ELR (cell line): ENCODE measurements around the gene MYO16.

Source experiments
- DNase-seq: peaks from one replicate; pipeline ENCODE4 v3.0.0-alpha.2; 2015; ENCODE audit warnings: low read depth

The MYO16 gene

DNA sequence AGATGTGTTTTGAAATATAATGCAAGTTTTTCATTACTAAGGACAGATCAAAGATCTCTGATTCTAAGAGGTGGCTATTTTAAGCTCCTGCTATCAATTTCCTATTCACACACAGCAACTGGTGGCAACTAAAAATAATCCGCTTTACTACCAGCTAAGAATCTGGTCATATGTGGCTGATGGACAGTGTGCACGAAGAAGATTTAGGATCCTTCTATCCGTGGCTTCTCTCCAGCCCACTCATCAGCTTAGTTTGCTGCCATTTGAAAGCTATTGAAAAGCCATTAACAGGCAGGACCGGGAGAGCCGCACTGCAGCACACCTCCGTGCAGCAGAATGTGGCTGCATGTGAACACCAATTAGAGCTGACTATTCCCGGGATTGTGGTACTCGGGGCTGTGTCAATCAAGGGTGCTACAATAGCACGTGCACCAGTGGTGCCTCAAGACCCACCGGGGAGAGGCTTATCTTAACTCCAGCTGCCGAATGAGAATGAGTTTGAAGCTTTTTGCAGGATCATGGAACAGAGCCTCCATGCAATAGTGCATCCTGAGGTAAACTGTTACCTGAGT is at the start of gene MYO16:
Gene MYO16, plus strand, starts transcription at position 431 of the 572 bp plus-strand sequence. CDS start 234 bp downstream, outside the sequence.
- DNase-seq, result no peak

DNA sequence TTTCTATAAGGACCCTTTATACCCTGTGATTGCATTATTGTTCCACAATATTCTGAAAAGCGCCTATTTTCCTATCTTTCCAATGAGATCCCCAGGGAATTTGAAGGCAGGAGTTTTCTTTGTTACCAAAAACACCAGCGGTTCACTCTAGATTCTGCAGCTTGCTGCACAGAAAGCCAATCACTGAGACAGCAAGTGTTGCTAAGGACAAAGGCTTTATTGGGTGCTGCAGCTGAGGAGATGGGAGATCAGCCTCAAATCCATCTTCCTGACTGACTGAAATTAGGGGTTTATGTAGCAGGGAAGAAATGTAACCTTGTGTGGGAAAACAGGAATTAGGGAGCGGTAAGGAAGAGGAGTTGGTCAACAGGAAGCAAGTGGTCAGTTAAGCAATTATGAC is 42.6 kb upstream of the MYO16 start:
- DNase-seq, result no peak

DNA sequence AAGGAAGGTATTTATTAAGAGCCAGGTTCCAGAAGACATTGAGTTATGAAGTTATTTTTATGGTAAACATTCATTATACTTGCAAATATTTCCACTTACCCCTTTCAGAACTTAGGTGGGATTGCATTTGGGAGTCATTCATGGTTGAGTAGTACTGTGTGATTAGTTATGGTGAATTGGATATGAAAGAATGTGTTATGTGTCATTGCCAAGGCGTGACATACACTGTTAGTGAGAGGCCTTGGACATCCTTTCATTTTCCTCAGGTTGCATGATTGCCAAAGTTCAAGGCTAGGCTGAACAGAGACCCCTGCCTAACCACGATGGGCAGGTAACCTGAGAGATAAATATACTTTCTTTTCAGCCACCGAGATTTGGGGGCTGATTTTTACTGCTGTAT is 40.9 kb upstream of the MYO16 start:
- DNase-seq, result no peak

DNA sequence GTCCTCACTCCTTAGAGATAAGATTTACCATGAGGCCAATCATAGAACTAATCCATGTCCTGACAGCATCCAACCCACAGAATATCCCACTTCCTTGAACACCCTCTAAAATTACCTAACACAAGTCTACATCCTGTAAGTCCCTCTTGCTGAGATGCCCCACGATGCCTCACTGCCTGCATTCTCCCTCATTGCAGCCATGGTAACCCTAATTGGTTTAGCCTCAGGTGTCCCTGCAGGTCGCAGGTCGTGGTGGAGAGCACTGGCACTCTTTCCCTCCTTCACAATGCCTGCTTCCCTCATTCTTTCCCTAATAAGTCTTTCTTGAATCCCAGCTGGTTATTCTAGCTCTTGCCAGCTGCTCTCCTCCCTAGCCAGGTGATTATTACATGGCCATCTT is 35.3 kb upstream of the MYO16 start:
- no peak for DNase-seq

DNA sequence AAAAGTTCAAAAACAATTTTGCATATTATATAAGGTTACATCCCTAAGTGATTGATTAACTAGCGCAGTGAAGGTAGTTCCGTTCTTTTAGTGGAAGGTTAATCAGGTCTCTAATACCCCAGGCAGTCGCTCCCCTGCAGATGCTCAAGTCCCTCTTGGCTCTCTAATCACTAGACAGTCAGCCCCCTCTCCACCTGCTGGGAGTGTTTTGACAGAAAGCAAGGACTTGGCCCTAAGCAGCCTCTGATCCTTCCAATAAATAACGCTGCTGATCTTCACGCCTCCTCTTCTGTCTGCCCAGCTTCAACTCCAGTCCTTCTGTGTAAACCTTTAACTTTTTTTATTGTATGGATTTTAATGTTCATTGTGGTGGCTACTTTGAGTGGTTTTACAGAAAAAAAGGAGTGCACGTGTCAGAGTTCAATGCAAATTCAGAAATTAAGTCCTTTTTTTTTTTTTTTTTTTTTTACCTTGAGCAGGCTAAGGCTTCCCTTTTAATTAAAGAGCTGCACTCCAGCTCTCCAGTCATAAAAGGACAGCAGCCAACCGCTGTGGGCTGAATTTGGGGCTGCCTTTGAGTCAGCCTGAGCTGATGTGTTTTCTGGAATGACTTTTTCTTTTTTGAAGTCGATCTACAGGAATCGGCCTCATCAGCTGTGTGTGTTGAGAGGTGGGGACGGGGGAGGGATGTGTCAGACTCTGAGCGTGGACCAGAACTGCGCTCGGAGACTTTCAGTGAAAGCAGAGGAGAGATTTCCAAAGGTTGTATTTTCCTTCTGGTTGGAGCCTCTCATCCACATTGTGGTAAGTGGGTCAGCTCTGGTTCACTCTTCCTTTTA is 33.8 kb upstream of the MYO16 start:
- DNase-seq, result no peak

DNA sequence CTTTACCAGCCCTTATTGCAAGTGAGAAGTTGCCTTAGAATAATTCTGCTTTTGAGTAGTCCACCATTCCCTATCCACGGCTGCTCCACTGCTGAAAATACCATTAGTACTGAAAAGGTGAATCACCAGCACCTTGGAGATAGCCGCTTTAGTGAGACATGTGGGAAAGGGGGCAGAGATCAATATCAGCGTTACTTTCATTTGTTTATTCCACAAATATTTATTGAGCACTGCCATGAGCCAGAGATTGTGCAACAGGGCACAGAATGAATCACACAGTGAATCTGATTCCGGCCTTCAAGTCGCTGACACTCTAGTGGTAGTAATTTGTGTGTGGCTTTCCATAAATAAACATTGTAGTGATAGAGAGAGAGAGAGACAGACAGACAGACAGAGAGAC is 31.5 kb upstream of the MYO16 start:
- DNase-seq, result no peak

DNA sequence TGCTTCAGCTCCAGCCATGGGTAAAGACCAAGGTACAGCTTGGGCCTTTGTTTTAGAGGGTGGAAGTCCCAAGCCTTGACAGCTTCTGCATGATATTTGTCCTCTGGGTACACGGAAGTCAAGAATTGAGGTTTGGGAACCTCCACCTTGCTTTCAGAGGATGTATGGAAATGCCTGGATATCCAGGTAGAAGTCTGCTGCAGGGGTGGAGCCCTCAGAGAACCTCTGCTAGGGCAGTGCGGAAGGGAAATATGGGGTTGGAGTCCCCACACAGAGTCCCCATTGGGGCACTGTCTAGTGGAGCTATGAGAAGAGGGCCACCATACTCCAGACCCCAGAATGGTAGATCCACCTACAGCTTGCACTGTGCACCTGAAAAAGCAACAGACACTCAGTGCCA is 23.0 kb upstream of the MYO16 start:
- DNase-seq, result no peak

DNA sequence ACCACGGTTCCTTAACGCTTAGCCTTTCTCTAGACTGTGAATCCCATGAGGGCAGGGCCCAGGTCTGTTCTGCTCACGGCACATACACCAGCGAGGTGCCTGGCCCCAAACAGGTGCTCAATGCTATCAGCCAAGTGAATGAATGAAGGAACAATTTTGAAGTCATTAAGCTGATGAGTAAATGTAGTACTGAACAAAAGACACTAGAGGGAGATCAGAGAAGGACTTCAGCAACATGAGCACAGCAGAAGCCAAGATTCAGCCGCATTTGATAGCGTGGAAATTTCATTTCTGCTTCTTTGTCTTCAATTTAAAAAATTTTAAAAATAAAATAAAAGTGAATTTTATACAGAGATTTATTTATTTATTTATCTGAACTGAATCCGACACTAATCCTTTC is 20.1 kb upstream of the MYO16 start:
- peak; percentile 16 for DNase-seq

DNA sequence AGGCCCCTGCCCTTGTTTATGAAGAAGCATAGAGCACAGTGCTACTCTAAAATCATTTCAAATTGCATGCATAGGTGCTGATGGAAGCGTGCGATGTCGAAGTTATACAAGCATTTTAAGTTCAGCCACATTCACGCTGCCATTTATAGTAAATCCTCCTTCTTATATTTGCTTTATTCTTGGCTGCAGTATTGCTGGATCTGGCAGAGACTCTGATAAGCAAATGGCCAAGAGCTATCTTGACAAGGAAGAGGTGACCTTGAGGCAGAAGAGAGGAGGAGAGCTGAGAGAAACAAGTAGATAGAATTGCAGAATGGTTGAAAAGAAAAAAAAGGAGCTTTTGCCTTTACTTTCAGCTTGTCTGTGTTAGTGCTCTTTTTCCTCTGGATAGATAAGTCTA is 18.9 kb upstream of the MYO16 start:
- no peak for DNase-seq

DNA sequence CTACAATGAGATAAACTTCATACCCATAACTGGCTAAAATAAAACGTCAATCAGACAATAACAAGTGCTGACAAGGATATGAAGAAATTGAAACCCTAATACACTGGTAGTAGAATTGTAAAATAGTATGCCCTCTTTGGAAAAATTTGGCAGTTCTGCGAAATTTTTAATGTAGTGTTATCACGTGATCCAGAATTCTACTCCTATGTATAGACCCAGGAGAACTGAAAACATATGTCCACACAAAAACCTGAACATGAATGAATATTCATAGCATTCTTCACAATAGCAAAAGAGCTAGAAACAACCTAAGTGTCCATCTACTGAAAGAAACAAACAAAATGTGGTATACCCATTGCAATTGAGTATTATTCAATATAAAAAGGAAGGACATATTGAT is 14.2 kb upstream of the MYO16 start:
- no peak for DNase-seq

DNA sequence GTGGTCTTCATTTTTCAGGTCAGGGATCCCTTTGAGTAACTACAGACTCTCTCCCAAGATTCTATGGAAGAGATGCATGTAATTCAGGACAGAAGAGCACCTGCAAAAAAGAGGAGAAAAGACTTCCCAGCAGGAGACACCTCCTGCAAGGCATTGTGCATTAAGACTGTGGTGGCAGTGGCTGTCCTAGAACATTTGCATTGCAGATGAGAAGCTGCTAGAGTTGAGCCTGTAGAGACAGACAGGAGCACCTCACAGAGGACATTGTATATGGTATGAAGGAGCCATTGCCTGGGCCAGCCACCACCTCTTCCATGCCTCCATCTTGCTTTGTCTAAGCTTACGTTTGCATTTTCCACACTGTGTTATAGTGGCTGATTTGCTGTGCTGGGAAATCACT is 11.2 kb upstream of the MYO16 start:
- no peak for DNase-seq

DNA sequence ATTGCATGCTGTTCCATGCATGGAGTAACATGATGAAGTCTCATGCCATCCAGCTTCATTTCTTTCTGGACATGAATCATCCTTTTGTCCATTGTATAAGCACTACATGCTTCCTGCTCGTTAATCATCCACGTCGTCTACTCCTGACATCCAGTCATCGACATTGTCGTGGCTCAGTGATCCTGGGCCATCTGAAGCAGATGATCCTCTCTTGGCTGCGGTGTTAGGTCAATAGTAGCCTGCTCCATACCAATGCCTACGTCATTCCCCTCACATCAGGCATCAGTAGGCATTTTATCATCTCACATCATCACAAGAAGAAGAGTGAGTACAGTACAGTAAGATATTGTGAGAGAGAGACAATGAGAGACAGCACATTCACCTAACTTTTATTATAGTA is 7.9 kb upstream of the MYO16 start:
- DNase-seq, result no peak

DNA sequence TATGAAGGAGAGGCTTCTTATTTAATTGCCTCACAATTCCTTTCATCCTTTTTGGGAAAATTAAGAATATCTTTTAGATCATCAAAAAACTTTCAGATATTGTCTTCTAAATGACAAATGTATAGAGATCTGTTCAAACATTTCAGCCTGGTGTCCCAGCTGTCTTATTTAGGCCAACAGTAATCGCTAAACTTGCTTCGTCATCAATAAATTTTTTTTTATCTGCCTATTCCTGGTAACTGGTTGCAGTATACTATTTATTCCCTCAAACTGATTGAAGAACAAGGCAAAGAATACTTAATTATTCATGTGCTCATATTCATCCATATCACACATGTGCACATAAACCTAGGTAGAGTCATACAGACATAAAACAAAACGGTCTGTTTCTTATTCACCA is 5.3 kb upstream of the MYO16 start:
- no peak for DNase-seq

DNA sequence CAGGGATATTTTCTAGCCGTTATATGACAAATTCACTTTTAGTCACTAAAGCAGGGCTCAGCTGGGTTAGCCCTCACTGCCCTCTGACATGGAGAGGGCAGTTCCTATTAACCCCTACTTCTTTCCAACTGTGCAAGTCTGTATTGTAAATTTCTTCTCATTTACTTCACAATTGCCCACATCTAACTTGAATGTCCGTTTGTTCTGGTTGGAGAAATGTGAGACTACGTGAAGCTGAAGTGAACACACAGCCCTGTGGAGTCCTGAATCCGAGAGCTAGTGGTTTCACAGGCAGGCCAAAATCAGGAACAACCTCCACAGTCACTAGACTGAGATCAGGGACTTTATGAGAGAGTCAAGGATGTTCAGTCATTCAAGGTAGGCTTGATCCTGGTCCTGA is 4.4 kb upstream of the MYO16 start:
- no peak for DNase-seq

DNA sequence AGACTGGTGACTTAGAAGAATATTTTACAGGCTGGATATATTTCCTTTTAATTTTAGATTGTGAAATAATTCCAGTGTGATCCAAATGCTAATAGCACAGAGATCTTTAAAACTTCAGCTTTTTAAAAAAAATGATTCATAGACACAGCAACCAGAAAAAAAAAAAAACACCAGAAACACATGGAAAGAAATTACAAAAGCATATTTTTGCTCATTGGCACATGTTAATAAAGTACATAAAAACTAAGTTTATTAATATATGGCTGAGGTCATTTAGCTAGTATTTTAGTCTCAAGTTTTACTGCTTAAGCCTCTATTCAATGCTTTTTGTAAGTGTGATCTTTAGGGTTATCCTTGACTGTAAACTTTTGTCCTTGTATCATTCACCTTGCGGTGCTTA is 577 bp downstream of the MYO16 start:
- no peak for DNase-seq

DNA sequence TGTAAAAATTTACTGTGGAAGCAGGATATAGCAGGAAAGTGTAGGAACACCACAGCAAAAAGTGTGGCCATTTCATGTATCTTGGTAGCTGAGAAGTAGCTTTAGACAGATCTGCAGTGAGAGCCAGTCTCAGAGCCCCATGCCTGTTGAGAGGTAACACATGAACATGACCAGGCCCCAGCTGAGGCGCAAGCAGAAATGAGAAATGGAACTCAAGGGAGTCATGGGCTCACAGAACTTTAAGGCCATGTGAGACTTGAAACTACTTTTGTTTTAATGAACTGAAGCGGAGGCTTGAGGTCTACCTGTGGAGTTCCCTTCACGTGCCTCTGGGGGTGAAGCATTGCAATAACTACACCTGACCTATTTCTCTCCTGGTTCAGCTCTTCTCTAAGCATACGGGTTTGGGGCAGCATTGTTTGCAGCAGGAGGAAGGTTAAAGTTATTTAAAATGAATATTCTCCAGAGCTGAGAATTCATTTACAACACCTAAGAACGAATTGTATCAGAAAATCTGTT is 3.3 kb downstream of the MYO16 start:
- no peak for DNase-seq

DNA sequence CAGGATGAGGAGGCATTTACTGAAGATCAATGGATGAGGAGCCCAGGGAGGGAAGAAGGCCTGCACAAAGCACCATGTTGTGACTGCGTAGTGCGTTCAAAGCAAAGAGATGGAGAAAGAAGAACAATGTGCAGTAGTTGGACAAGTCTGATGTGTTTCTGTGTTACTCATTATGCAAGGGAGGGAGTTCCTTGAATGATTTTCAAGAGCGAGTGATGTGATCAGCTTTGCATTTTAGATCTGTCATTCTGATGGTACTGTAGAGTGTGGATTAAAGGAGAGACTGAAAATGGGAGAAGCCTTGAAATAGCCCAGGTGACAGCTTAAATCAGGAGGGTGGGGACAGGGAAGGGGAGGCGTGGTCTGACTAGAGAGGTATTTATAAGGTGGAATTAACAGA is 9.5 kb downstream of the MYO16 start:
- DNase-seq, result no peak

DNA sequence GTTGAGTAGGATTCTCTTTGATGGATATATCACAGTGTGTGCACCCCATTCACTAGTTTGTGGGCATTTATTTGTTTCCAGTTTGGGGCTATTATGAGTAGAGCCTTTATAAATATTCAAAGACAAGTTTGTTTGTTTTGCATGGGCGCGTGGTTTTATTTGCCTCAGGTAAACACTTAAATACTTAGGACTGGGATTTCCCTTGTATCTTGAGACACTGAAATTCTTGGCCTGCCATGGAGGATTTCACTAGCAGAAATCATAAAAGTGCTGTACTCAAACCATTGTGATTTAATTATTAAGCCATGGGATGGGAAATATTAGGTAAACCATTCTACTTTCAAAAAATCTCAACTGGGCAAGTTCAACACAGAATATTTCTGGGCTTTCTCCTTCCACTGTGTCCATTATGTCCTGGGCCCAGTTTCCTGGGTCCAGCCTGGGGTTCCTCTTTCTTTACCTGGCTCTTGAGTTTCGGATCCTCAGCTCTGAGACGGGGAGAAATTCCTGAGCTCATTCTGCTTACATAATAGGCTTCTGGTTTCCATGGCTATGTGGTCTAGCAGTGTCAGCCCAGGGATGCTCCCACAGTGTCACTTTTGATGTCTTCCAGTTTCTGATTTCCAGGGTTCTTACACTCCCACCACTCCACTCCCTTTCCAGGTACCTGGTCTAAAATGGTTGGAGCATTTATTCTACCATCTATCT is 14.4 kb downstream of the MYO16 start:
- no peak for DNase-seq

DNA sequence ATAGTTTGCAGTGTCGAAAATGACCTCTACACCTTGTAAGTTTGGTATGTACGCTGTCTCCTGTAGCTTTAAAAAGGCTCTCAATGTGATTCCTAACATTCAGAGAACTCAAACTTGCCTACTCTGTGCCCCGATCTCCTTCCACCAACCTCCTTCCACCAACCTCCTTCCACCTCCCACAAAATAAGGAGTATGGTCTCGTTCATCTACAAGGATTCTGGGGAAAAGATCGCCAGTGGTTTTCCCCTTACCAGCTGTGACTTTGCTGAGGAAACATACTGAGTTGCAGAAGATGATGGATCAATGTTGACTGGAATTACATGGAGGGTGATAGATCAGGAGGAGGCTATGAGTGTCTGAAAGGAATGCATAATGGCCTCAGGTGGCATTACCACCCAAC is 16.0 kb downstream of the MYO16 start:
- DNase-seq, result no peak

DNA sequence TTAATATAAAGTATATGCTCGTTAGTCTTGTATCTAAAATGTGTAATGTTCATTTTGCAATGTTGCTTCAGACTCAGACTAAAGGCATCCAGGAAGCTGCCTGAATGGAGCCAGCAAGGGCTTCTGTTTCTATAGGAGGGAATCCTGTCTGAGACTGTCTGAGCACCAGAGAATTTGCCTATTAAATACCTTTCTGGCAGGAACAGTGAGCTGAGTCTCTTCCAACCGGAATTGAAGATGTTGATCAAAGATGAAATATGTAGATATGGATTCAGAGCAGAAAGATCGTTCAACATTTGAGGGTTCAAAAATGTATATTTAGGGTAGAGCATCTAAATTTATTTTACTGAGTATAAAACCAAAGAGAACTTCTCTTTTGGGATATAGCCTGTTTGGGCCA is 20.9 kb downstream of the MYO16 start:
- DNase-seq, result no peak

DNA sequence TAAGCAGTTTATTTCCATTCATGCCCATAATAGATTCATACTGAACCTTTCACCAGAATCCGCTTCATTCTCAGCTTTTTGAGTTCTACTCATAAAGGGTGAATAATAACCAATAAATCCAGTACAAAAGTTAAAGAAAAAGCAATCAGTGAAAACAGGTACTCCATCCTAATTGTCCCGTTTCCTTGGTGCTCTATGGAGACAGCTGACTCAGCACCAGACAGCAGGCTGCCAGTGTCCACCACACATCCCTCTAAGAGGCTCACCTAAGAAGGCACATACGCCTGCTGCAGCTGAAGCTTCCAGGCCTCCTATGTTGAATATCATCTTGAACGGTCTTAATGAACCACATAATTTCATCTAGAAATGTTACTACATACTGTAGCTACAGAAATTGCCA is 27.3 kb downstream of the MYO16 start:
- DNase-seq, result no peak

DNA sequence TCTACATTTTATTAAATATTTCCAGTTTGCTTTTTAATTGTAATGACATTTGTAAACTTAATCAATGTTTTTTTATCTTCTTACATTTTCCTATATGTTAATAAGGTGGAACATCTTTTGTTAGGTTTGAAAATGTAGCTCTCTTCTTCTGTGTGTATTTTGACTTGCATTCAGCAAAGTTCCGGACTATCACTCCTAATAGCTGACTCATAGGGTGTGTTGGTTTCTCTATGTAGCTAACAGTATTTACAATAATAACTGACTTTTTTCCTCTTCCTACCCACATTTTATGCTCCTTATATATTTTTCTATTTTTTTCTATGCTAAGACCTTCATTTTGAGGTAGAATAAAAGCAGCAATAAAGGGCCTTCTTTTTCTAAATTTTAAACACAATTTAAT is 28.1 kb downstream of the MYO16 start:
- no peak for DNase-seq

DNA sequence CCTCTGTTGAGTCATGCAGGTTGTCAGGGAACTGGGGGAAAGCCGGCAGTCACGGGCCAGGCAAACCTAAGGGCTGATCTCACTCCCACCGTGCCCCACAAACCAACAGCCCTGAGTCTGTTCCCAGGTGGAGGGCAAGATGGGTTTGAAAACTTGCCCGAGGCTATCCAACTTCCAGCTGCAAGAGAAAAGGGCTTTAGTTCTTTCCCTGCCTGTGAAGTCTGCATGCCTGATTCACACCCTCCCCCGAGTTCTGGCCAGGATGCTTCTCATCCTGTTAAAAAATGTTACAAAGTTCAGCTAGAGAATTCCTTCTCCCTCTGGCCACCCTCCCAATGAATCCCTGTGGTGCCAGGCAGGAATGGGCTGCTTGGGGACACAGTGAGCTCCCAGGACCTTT is 33.1 kb downstream of the MYO16 start:
- DNase-seq, result no peak
